ENCODE data around the gene ATOX1. TPM values are rescaled to one million over a fixed set of nuclear protein-coding genes. Genes with fewer than 3 reads are reported as not detected.
"Not testable (repeated sequence)": the region's sequence is repeated elsewhere in the genome, so short reads cannot be mapped to it uniquely, and the experiment has no call there.

The ATOX1 gene
- polyA plus RNA-seq, 4 donors = 168 to 327 (median 257) TPM

- WGBS, 3 donors = 93 to 97% (median 96%) methylated on average over 3 of the region's 3 CpGs
- Histone ChIP-seq H3K27ac (ENCODE audit: low read depth in 1 of 3, low read length in 2 of 3) (no peak overlapping the region), H3K9me3 (ENCODE audit: control insufficient read depth in 2 of 2, insufficient read depth in 1 of 2, low read depth in 1 of 2, low read length in 1 of 2) (no peaks in the 10 kb centered on the region), H3K4me1 (ENCODE audit: control insufficient read depth in 3 of 3, insufficient read depth in 2 of 3, low read depth in 1 of 3, low read length in 2 of 3) (no peaks in the 10 kb centered on the region), H3K4me3 (ENCODE audit: low read depth in 1 of 3, low read length in 3 of 3) (no peak overlapping the region), H3K27me3 (ENCODE audit: control insufficient read depth in 3 of 3, insufficient read depth in 3 of 3, low read length in 3 of 3) (no peaks in the 10 kb centered on the region), H3K36me3 (ENCODE audit: control insufficient read depth in 3 of 3, insufficient read depth in 2 of 3, low read depth in 1 of 3, low read length in 3 of 3) (peaks cover 20 to 46% (median 24%) of the 10 kb centered on the region in 3 donors)
- DNase-seq (no peak), FAIRE-seq (no peak)
Observed at GRCh38 chr5:151793358-151793757, 34.9 kb upstream of the ATOX1 start.

GRCh38 chr5:151787817-151788216 lies 29.4 kb upstream of the ATOX1 start:
- Histone ChIP-seq H3K4me3 (ENCODE audit: low read depth in 1 of 3, low read length in 3 of 3) (no peak overlapping the region), H3K9me3 (ENCODE audit: control insufficient read depth in 2 of 2, insufficient read depth in 1 of 2, low read depth in 1 of 2, low read length in 1 of 2) (no peaks in the 10 kb centered on the region), H3K27ac (ENCODE audit: low read depth in 1 of 3, low read length in 2 of 3) (no peak overlapping the region), H3K4me1 (ENCODE audit: control insufficient read depth in 3 of 3, insufficient read depth in 2 of 3, low read depth in 1 of 3, low read length in 2 of 3) (peaks cover 0 to 4% (median 0%) of the 10 kb centered on the region in 3 donors), H3K27me3 (ENCODE audit: control insufficient read depth in 3 of 3, insufficient read depth in 3 of 3, low read length in 3 of 3) (no peaks in the 10 kb centered on the region), H3K36me3 (ENCODE audit: control insufficient read depth in 3 of 3, insufficient read depth in 2 of 3, low read depth in 1 of 3, low read length in 3 of 3) (peaks cover 7 to 42% (median 12%) of the 10 kb centered on the region in 3 donors)
- DNase-seq (no peak), FAIRE-seq (no peak)
- 76 to 80% (median 77%) methylated on average over 6 of the region's 6 CpGs for WGBS, 3 donors

- no peak overlapping the region for H3K4me3 ChIP-seq (ENCODE audit: low read depth in 1 of 3, low read length in 3 of 3)
Observed at GRCh38 chr5:151786468-151786867, 28.0 kb upstream of the ATOX1 start.

GRCh38 chr5:151784141-151784540 lies 25.7 kb upstream of the ATOX1 start:
- H3K27me3 ChIP-seq (ENCODE audit: control insufficient read depth in 3 of 3, insufficient read depth in 3 of 3, low read length in 3 of 3) = no peaks in the 10 kb centered on the region
- no peak for FAIRE-seq
- WGBS, 3 donors = 46 to 60% (median 55%) methylated on average over 3 of the region's 3 CpGs

More at GRCh38 chr5:151786468-151786867, 28.0 kb upstream of the ATOX1 start:
- H3K9me3 ChIP-seq (ENCODE audit: control insufficient read depth in 2 of 2, insufficient read depth in 1 of 2, low read depth in 1 of 2, low read length in 1 of 2) = no peaks in the 10 kb centered on the region
- H3K4me1 ChIP-seq (ENCODE audit: control insufficient read depth in 3 of 3, insufficient read depth in 2 of 3, low read depth in 1 of 3, low read length in 2 of 3) = peaks cover 0 to 4% (median under 1%) of the 10 kb centered on the region in 3 donors
- no peak overlapping the region for H3K27ac ChIP-seq (ENCODE audit: low read depth in 1 of 3, low read length in 2 of 3)
- no peaks in the 10 kb centered on the region for H3K27me3 ChIP-seq (ENCODE audit: control insufficient read depth in 3 of 3, insufficient read depth in 3 of 3, low read length in 3 of 3)
- FAIRE-seq = no peak
- WGBS, 3 donors = 70 to 78% (median 74%) methylated on average over 4 of the region's 4 CpGs
- no peak for DNase-seq
- H3K36me3 ChIP-seq (ENCODE audit: control insufficient read depth in 3 of 3, insufficient read depth in 2 of 3, low read depth in 1 of 3, low read length in 3 of 3) = peaks cover 5 to 36% (median 7%) of the 10 kb centered on the region in 3 donors

GRCh38 chr5:151783664-151784063 lies 25.2 kb upstream of the ATOX1 start:
- H3K27ac ChIP-seq (ENCODE audit: low read depth in 1 of 3, low read length in 2 of 3) = not testable (repeated sequence)

More at GRCh38 chr5:151784141-151784540, 25.7 kb upstream of the ATOX1 start:
- no peak overlapping the region for H3K27ac ChIP-seq (ENCODE audit: low read depth in 1 of 3, low read length in 2 of 3)
- H3K4me1 ChIP-seq (ENCODE audit: control insufficient read depth in 3 of 3, insufficient read depth in 2 of 3, low read depth in 1 of 3, low read length in 2 of 3) = peaks cover 0 to 4% (median 4%) of the 10 kb centered on the region in 3 donors
- H3K36me3 ChIP-seq (ENCODE audit: control insufficient read depth in 3 of 3, insufficient read depth in 2 of 3, low read depth in 1 of 3, low read length in 3 of 3) = peaks cover 2 to 26% (median 2%) of the 10 kb centered on the region in 3 donors
- DNase-seq = no peak
- H3K4me3 ChIP-seq (ENCODE audit: low read depth in 1 of 3, low read length in 3 of 3) = no peak overlapping the region
- H3K9me3 ChIP-seq (ENCODE audit: control insufficient read depth in 2 of 2, insufficient read depth in 1 of 2, low read depth in 1 of 2, low read length in 1 of 2) = no peaks in the 10 kb centered on the region

GRCh38 chr5:151781201-151781600 lies 22.8 kb upstream of the ATOX1 start:
- H3K4me1 ChIP-seq (ENCODE audit: control insufficient read depth in 3 of 3, insufficient read depth in 2 of 3, low read depth in 1 of 3, low read length in 2 of 3) = peaks cover 0 to 9% (median 8%) of the 10 kb centered on the region in 3 donors
- H3K27me3 ChIP-seq (ENCODE audit: control insufficient read depth in 3 of 3, insufficient read depth in 3 of 3, low read length in 3 of 3) = no peaks in the 10 kb centered on the region
- H3K36me3 ChIP-seq (ENCODE audit: control insufficient read depth in 3 of 3, insufficient read depth in 2 of 3, low read depth in 1 of 3, low read length in 3 of 3) = peaks cover 0 to 16% (median 0%) of the 10 kb centered on the region in 3 donors
- WGBS, 3 donors = 27 to 40% (median 37%) methylated on average over 1 of the region's 1 CpG
- DNase-seq (no peak), FAIRE-seq (no peak)
- no peak overlapping the region for H3K27ac ChIP-seq (ENCODE audit: low read depth in 1 of 3, low read length in 2 of 3)
- H3K9me3 ChIP-seq (ENCODE audit: control insufficient read depth in 2 of 2, insufficient read depth in 1 of 2, low read depth in 1 of 2, low read length in 1 of 2) = no peaks in the 10 kb centered on the region
- no peak overlapping the region for H3K4me3 ChIP-seq (ENCODE audit: low read depth in 1 of 3, low read length in 3 of 3)

More at GRCh38 chr5:151783664-151784063, 25.2 kb upstream of the ATOX1 start:
- H3K36me3 ChIP-seq (ENCODE audit: control insufficient read depth in 3 of 3, insufficient read depth in 2 of 3, low read depth in 1 of 3, low read length in 3 of 3) = peaks cover 2 to 24% (median 2%) of the 10 kb centered on the region in 3 donors
- DNase-seq; H3K27me3 ChIP-seq (ENCODE audit: control insufficient read depth in 3 of 3, insufficient read depth in 3 of 3, low read length in 3 of 3); H3K9me3 ChIP-seq (ENCODE audit: control insufficient read depth in 2 of 2, insufficient read depth in 1 of 2, low read depth in 1 of 2, low read length in 1 of 2); H3K4me3 ChIP-seq (ENCODE audit: low read depth in 1 of 3, low read length in 3 of 3); H3K4me1 ChIP-seq (ENCODE audit: control insufficient read depth in 3 of 3, insufficient read depth in 2 of 3, low read depth in 1 of 3, low read length in 2 of 3); FAIRE-seq: not testable (repeated sequence)
- WGBS, 3 donors = 94% methylated on average over 16 of the region's 16 CpGs

- H3K4me1 ChIP-seq (ENCODE audit: control insufficient read depth in 3 of 3, insufficient read depth in 2 of 3, low read depth in 1 of 3, low read length in 2 of 3) = peaks cover 0 to 11% (median 8%) of the 10 kb centered on the region in 3 donors
- 90 to 92% (median 90%) methylated on average over 11 of the region's 11 CpGs for WGBS, 3 donors
- FAIRE-seq = no peak
Observed at GRCh38 chr5:151780348-151780747, 21.9 kb upstream of the ATOX1 start.

GRCh38 chr5:151779531-151780125 lies 21.2 kb upstream of the ATOX1 start:
- peaks cover 2 to 12% (median 11%) of the 10 kb centered on the region in 3 donors for H3K4me1 ChIP-seq (ENCODE audit: control insufficient read depth in 3 of 3, insufficient read depth in 2 of 3, low read depth in 1 of 3, low read length in 2 of 3)
- 65 to 71% (median 69%) methylated on average over 3 of the region's 3 CpGs for WGBS, 3 donors

More at GRCh38 chr5:151780348-151780747, 21.9 kb upstream of the ATOX1 start:
- Histone ChIP-seq H3K36me3 (ENCODE audit: control insufficient read depth in 3 of 3, insufficient read depth in 2 of 3, low read depth in 1 of 3, low read length in 3 of 3) (peaks cover 0 to 13% (median 0%) of the 10 kb centered on the region in 3 donors), H3K27ac (ENCODE audit: low read depth in 1 of 3, low read length in 2 of 3) (no peak overlapping the region), H3K9me3 (ENCODE audit: control insufficient read depth in 2 of 2, insufficient read depth in 1 of 2, low read depth in 1 of 2, low read length in 1 of 2) (no peaks in the 10 kb centered on the region), H3K4me3 (ENCODE audit: low read depth in 1 of 3, low read length in 3 of 3) (no peak overlapping the region), H3K27me3 (ENCODE audit: control insufficient read depth in 3 of 3, insufficient read depth in 3 of 3, low read length in 3 of 3) (no peaks in the 10 kb centered on the region)
- no peak for DNase-seq

More at GRCh38 chr5:151779531-151780125, 21.2 kb upstream of the ATOX1 start:
- Histone ChIP-seq H3K27me3 (ENCODE audit: control insufficient read depth in 3 of 3, insufficient read depth in 3 of 3, low read length in 3 of 3) (no peaks in the 10 kb centered on the region), H3K9me3 (ENCODE audit: control insufficient read depth in 2 of 2, insufficient read depth in 1 of 2, low read depth in 1 of 2, low read length in 1 of 2) (no peaks in the 10 kb centered on the region), H3K36me3 (ENCODE audit: control insufficient read depth in 3 of 3, insufficient read depth in 2 of 3, low read depth in 1 of 3, low read length in 3 of 3) (peaks cover 0 to 13% (median 0%) of the 10 kb centered on the region in 3 donors), H3K4me3 (ENCODE audit: low read depth in 1 of 3, low read length in 3 of 3) (no peak overlapping the region), H3K27ac (ENCODE audit: low read depth in 1 of 3, low read length in 2 of 3) (no peak overlapping the region)
- DNase-seq = no peak
- FAIRE-seq = no peak
